LoVo (cell line): ENCODE results near the gene TMSB10.
A peak's percentile ranks its signal among the peaks of the same experiment; 100 is the strongest.
"Not testable (repeated sequence)": the region's sequence is repeated elsewhere in the genome, so short reads cannot be mapped to it uniquely, and the experiment has no call there.

Experiments
- DNase-seq: peaks from one replicate; pipeline ENCODE4 v3.0.0-alpha.2; 2016; ENCODE audit warnings: low spot score

TMSB10 gene

DNA sequence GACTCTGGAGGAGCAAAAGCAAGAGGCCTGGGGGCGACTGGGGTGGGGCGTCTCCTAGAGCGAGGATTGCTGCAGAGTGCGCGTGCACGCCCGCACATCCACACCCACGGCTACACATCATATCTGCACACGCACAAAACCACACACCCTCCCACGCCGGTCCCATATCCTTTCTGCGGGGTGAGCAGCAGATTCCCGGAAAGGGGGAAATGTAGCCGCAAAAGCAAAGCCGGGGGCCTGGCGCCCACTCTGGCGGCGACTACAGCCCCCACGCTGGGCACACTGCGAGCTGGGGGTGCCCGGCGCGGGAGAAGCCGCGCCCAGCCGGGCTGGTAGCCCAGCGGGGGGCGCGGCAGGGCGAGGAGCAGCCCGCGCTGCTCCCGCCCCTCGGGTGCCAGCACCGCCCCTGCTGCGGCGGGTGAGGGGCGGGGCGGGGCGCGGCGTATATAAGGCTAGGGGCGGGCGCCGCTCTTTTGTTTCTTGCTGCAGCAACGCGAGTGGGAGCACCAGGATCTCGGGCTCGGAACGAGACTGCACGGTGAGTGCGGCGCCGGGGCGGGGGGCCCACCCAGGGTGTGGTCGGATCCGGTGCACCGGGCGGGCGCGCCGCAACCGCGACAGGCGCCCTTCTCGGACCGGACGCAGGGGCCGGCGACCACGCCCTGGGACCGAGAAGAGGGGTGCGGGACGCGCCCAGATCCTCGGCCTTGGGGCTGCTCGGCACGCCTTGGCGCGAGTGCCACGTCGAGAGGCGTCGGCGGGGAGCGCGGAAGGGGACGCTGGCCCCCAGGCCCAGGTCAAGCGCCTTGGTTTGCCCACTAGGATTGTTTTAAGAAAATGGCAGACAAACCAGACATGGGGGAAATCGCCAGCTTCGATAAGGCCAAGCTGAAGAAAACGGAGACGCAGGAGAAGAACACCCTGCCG lies at the start of gene TMSB10:
Gene TMSB10 (plus strand): TSS at position 476 of the 927 bp plus-strand sequence.
- peak; percentile 87 for DNase-seq

- DNase-seq, result no peak
These were observed 49.7 kb upstream of the TMSB10 start for GRCh38 chr2:84855731-84856130.

- DNase-seq, result no peak
These were observed 48.7 kb upstream of the TMSB10 start for GRCh38 chr2:84856787-84857186.

GRCh38 chr2:84857566-84857965 lies 47.9 kb upstream of the TMSB10 start:
- no peak for DNase-seq

GRCh38 chr2:84858123-84858522 lies 47.3 kb upstream of the TMSB10 start:
- no peak for DNase-seq

DNA sequence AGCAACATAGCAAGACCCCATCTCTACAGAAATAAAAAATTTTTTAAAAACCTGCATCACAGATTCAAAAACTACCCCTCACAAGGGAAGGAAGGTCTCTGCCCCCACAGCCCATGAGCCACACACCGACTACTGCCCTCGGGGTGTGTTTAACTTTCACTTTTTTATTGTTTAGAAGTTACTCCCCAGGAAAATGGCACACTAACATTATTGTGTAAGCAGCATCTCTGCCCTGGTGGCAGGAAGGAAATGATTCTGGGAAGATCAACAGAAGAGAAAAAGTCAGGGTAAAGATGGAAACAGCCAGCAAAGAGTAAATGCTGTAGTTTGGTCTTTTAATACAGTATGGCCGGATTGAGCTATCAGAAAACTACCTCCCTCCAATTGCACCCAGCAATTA lies 46.5 kb upstream of the TMSB10 start:
- DNase-seq, result no peak

DNA sequence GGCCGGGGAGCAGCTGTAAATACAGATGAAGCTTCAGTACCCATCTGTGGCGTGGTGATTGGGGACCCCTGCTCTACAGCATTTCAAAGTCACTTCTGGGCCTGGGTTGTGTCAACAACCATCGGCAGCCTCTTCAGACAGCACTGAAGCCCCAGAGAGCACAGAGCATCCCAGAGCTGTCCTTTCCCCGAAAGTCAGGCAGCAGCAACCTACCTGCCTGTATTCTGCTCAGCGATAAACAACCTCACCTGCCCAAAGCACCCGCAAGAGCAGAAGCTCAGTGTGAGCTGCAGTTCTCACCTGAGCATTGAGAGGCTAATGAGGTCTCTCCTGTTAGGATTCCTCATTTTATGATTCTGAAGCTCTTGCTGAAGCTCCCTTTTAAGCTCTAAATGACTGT lies 43.9 kb upstream of the TMSB10 start:
- no peak for DNase-seq

DNA sequence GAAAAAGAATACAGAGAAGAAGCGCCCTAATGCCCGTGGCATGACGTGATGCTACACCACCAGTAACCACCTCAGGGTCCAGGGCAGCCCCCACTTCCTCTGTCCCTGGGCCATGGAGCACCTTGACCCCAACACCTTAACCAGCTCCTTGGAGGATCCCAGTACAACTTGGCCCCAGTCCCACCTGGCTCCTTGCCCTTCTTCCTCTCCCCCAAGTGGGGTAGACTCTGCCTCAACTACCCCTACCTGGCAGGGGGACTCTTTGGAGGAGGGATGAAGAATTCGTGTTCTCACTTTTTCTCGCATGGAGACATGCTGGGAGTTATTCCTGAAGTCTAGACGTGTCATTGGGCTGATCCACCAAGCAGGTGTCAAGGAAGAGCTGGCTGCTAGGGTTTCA lies 43.5 kb upstream of the TMSB10 start:
- no peak for DNase-seq

DNA sequence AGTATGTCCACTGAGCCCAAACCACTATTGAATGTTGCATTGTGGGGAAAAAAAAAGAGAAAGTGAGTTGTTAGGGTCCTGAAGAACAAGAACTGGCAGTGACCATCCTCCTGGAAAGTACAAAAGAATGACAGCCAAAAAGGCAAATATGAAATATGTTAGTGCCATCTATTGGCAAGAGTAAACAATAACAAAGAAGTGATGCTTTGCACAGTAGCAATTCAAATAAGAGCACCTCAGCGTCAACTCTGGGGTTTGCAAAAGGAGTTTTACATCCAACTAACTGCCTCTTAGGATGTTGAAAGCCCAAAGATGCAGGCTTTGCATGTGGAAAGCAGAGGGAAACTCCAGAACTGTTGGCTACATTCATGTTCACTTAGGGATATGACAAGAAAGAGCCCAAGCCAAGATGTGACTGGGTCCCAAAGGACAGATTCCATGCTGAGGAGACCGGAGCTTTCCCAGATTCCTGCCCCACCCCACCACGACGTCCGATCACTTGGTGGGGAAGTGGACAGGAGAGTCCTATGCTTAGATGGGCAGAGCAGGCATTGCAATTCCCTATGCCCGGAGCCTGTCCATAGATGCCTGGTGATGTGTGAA lies 40.2 kb upstream of the TMSB10 start:
- no peak for DNase-seq

GRCh38 chr2:84866122-84866521 lies 39.3 kb upstream of the TMSB10 start:
- no peak for DNase-seq

DNA sequence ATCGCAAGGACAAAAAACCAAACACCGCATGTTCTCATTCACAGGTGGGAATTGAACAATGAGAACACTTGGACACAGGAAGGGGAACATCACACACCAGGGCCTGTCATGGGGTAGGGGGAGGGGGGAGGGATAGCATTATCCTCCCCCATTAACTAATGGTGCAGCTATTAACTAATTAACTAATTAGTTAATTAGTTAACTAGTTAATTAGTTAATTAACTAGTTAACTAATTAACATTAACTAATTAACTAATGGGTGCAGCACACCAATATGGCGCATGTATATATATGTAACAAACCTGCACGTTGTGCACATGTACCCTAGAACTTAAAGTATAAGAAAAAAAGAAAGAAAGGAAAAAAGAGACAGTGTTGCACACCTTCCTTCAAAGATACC lies 37.1 kb upstream of the TMSB10 start:
- DNase-seq, result not testable (repeated sequence)

- DNase-seq, result no peak
These were observed 35.1 kb upstream of the TMSB10 start for GRCh38 chr2:84870306-84870705.

GRCh38 chr2:84872691-84873090 lies 32.8 kb upstream of the TMSB10 start:
- not testable (repeated sequence) for DNase-seq

DNA sequence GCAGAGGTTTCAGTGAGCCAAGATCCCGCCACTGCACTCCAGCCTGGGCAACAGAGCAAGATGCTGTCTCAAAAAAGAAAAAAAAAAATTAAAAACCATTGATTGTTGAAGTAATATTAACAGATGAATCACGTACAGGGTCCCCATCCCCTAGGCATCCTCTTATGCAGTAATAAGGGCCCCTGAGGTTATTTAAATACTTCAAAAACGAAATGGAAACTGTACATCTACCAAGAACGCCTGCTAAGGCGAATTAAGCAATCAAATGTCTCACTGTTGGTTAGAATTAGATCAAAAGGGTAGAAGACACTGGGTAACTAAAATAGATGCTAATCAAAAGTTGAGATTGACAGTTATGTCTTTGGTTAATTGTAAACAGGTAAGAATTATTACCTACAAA lies 32.1 kb upstream of the TMSB10 start:
- DNase-seq, result no peak

DNA sequence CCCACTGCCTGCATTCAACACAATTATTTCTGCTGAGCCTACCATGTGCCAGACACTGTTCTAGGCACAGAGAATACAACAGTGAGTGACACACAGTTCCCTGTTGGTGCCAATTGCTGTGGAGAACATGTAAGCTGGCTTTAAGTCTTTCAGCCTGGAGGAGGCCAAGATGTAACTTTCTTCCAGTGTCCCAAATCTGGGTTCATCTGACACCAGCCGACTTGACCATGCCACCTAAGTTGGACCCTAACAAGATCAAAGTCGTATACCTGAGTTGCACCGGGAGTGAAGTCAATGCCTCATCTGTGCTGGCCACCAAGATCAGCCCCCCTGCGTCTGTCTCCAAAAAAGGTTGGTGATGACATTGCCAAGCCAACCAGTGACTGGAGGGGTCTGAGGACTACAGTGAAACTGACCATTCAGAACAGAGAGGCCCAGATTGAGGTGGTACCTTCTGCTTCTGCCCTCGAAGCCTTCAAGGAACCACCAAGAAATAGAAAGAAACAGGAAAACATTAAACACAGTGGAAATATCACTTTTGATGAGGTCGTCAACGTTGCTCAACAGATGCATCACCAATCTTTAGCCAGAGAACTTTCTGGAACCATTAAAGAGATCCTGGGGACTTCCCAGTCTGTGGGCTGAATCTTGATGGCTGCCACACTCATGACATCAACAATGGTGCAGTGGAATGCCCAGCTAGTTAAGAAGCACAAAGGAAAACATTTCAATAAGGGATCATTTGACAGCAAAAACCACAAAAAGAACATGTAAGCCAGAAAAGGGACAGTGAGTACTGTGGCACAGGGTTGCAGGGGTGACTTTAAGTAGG lies 30.9 kb upstream of the TMSB10 start:
- no peak for DNase-seq

DNA sequence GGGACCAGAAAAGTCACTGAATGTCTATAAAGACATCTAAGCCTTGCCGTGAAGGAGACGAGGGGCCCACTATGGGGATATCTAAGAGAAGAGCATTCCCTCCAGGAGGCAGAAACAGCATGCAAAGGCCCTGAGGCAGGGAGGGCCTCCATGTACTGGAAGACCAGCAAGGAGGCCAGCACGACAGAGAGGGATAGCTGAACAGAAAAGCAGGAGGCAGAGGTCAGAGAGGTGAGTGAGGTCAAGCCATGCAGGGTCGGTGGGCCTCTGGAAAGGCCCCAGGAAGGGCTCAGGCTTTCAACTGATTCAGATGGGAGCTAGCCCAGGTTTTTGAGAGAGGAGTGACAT lies 30.3 kb upstream of the TMSB10 start:
- no peak for DNase-seq

- DNase-seq, result not testable (repeated sequence)
These were observed 29.8 kb upstream of the TMSB10 start for GRCh38 chr2:84875619-84876018.

DNA sequence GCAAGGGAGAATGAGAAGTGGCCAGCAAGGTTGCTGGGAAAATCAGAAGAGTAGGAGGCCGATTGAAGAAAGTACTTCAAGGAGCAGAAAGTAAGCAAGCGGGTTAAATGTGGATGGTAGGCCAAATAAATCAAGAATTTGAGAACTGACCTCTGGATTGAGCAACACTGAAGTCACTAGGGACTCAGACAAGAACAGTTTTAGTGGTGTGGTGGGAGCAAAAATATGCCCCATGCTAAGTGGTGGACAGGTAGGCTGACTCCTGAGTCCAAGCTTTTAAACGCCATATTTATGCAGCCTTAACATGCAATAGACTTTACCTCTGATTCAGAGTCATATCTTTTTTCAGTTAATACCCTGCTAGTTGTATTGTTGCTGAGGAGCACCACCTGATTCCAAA lies 29.1 kb upstream of the TMSB10 start:
- no peak for DNase-seq

DNA sequence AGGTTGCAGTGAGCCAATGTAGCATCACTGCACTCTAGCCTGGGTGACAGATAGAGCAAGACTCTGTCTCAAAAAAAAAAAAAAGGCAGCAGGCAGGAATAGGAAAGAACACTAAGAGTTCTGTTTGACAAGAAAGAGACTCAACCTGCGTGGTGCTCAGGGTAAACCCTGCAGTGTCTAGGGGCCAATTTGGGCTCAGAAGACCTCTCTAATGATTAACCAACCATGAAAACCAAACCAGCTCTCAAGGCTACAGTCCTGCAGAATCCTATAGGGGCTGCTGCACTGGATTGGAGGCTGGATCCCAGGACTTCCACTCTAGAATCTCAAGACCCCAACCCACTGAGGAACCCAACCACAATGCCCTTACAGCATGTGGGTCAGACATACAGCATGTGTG lies 27.0 kb upstream of the TMSB10 start:
- DNase-seq, result no peak

DNA sequence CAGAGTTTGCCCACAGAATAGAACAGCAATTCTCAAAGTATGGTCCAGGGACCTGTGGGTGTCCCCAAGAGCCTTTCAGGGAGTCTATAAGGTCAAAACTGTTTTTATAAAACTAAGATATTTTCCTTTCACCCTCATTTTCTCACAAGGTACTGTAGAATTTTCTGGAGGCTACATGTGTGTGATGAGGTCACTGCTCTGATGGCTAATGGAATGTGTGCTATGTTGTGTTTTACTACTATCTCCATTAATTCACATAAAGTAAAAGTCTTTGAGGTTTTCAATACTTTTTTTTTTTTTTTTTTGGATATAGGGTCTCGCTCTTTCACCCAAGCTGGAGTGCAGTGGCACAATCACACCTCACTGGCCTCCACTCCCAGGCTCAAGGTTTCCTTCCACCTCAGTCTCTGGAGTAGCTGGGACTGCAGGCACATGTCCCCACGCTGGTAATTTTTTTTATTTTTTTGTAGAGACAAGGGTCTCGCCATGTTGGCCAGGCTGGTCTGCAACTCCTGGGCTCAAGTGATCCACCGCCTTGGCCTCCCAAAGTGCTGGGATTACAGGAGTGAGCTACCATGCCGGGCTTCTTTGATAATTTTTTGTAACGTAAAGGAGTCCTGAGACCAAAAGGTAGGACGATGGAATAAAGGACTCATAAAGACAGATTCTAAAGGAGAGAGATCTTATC lies 26.4 kb upstream of the TMSB10 start:
- no peak for DNase-seq

GRCh38 chr2:84879584-84880394 lies 25.7 kb upstream of the TMSB10 start:
- no peak for DNase-seq

- no peak for DNase-seq
These were observed 25.1 kb upstream of the TMSB10 start for GRCh38 chr2:84880395-84880644.
